Measurements from ENCODE around the gene PEX26.

The PEX26 gene

GRCh38 chr22:18095101-18095805 lies 17.5 kb downstream of the PEX26 start:
- no peak overlapping the region for H3K27ac ChIP-seq (ENCODE audit: low read length, poor library complexity, severe bottlenecking)
- no peak overlapping the region for H3K9ac ChIP-seq (ENCODE audit: low read length)
- H2BK15ac ChIP-seq (ENCODE audit: low read depth, poor library complexity, severe bottlenecking) = no peak overlapping the region
- H3K4me3 ChIP-seq (ENCODE audit: insufficient read depth in 1 of 2, low read depth in 1 of 2, low read length in 2 of 2) = no peak overlapping the region
- no peak overlapping the region for H4K8ac ChIP-seq (ENCODE audit: low read length)
- no peak overlapping the region for H2BK12ac ChIP-seq (ENCODE audit: low read length in 2 of 2)
- H3K27me3 ChIP-seq (ENCODE audit: control insufficient read depth in 1 of 2, insufficient read depth in 1 of 2, low read length in 2 of 2) = no peaks in the 10 kb centered on the region
- H3K14ac ChIP-seq (ENCODE audit: low read length in 2 of 2) = no peak overlapping the region
- H4K91ac ChIP-seq (ENCODE audit: low read length) = no peak overlapping the region
- H3K23ac ChIP-seq (ENCODE audit: low read length in 2 of 2) = no peak overlapping the region
- H3K36me3 ChIP-seq (ENCODE audit: control insufficient read depth in 1 of 2, insufficient read depth in 2 of 2, low read depth in 1 of 2, low read length in 2 of 2) = peaks cover 8 to 23% of the 10 kb centered on the region in 2 experiments
- 92% methylated on average over 6 of the region's 8 CpGs for WGBS
- H2BK5ac ChIP-seq (ENCODE audit: low read depth, low read length, poor library complexity, severe bottlenecking) = no peak overlapping the region
- H3K4me2 ChIP-seq (ENCODE audit: low read length, poor library complexity, severe bottlenecking) = no peak overlapping the region
- H3K4ac ChIP-seq (ENCODE audit: low read depth in 1 of 2, low read length in 2 of 2) = no peak overlapping the region
- no peak overlapping the region for H2AK5ac ChIP-seq (ENCODE audit: low read length, severe bottlenecking)
- no peak overlapping the region for H3K18ac ChIP-seq (ENCODE audit: low read depth in 1 of 2, low read length in 2 of 2)
- H2AFZ ChIP-seq (ENCODE audit: low read depth, low read length) = no peak overlapping the region
- peaks cover 2% of the 10 kb centered on the region for H3K4me1 ChIP-seq (ENCODE audit: control insufficient read depth, insufficient read depth, low read depth, low read length)
- H3K79me1 ChIP-seq (replicated peaks; ENCODE audit: low read length, poor library complexity, severe bottlenecking) = peaks cover 9% of the 10 kb centered on the region
- H3K9me3 ChIP-seq (ENCODE audit: control insufficient read depth, low read length) = no peaks in the 10 kb centered on the region
- DNase-seq = no peak
- H2BK120ac ChIP-seq (ENCODE audit: low read depth, low read length) = no peak overlapping the region

- Histone ChIP-seq H2AFZ (ENCODE audit: low read depth, low read length) (no peak overlapping the region), H2AK5ac (ENCODE audit: low read length, severe bottlenecking) (no peak overlapping the region), H3K4me3 (ENCODE audit: insufficient read depth in 1 of 2, low read depth in 1 of 2, low read length in 2 of 2) (no peak overlapping the region), H3K9me3 (ENCODE audit: control insufficient read depth, low read length) (no peaks in the 10 kb centered on the region), H3K4me1 (ENCODE audit: control insufficient read depth, insufficient read depth, low read depth, low read length) (peaks cover 4% of the 10 kb centered on the region), H3K4me2 (ENCODE audit: low read length, poor library complexity, severe bottlenecking) (no peak overlapping the region), H4K8ac (ENCODE audit: low read length) (no peak overlapping the region), H2BK120ac (ENCODE audit: low read depth, low read length) (no peak overlapping the region), H3K4ac (ENCODE audit: low read depth in 1 of 2, low read length in 2 of 2) (no peak overlapping the region), H2BK15ac (ENCODE audit: low read depth, poor library complexity, severe bottlenecking) (no peak overlapping the region), H3K14ac (ENCODE audit: low read length in 2 of 2) (no peak overlapping the region), H3K27me3 (ENCODE audit: control insufficient read depth in 1 of 2, insufficient read depth in 1 of 2, low read length in 2 of 2) (no peaks in the 10 kb centered on the region), H3K27ac (ENCODE audit: low read length, poor library complexity, severe bottlenecking) (no peak overlapping the region), H3K36me3 (ENCODE audit: control insufficient read depth in 1 of 2, insufficient read depth in 2 of 2, low read depth in 1 of 2, low read length in 2 of 2) (peaks cover 8 to 11% of the 10 kb centered on the region in 2 experiments), H2BK12ac (ENCODE audit: low read length in 2 of 2) (no peak overlapping the region), H3K9ac (ENCODE audit: low read length) (no peak overlapping the region), H2BK5ac (ENCODE audit: low read depth, low read length, poor library complexity, severe bottlenecking) (no peak overlapping the region), H3K79me1 (replicated peaks; ENCODE audit: low read length, poor library complexity, severe bottlenecking) (peaks cover 6% of the 10 kb centered on the region), H3K23ac (ENCODE audit: low read length in 2 of 2) (no peak overlapping the region), H3K18ac (ENCODE audit: low read depth in 1 of 2, low read length in 2 of 2) (no peak overlapping the region), H4K91ac (ENCODE audit: low read length) (no peak overlapping the region)
- 67% methylated on average over 3 of the region's 3 CpGs for WGBS
- no peak for DNase-seq
Observed at GRCh38 chr22:18096823-18097222, 19.0 kb downstream of the PEX26 start.

GRCh38 chr22:18100781-18101180 lies 23.0 kb downstream of the PEX26 start:
- Histone ChIP-seq H3K4me2 (ENCODE audit: low read length, poor library complexity, severe bottlenecking) (no peak overlapping the region), H3K4ac (ENCODE audit: low read depth in 1 of 2, low read length in 2 of 2) (no peak overlapping the region), H2BK12ac (ENCODE audit: low read length in 2 of 2) (no peak overlapping the region), H4K8ac (ENCODE audit: low read length) (no peak overlapping the region), H2BK120ac (ENCODE audit: low read depth, low read length) (no peak overlapping the region), H3K4me1 (ENCODE audit: control insufficient read depth, insufficient read depth, low read depth, low read length) (peaks cover 6% of the 10 kb centered on the region), H3K18ac (ENCODE audit: low read depth in 1 of 2, low read length in 2 of 2) (no peak overlapping the region), H2BK5ac (ENCODE audit: low read depth, low read length, poor library complexity, severe bottlenecking) (no peak overlapping the region), H2AK5ac (ENCODE audit: low read length, severe bottlenecking) (no peak overlapping the region), H3K36me3 (ENCODE audit: control insufficient read depth in 1 of 2, insufficient read depth in 2 of 2, low read depth in 1 of 2, low read length in 2 of 2) (peaks cover 0 to 11% of the 10 kb centered on the region in 2 experiments), H4K91ac (ENCODE audit: low read length) (no peak overlapping the region), H2BK15ac (ENCODE audit: low read depth, poor library complexity, severe bottlenecking) (no peak overlapping the region), H2AFZ (ENCODE audit: low read depth, low read length) (no peak overlapping the region), H3K9me3 (ENCODE audit: control insufficient read depth, low read length) (no peaks in the 10 kb centered on the region), H3K79me1 (replicated peaks; ENCODE audit: low read length, poor library complexity, severe bottlenecking) (no peaks in the 10 kb centered on the region), H3K14ac (ENCODE audit: low read length in 2 of 2) (no peak overlapping the region), H3K9ac (ENCODE audit: low read length) (no peak overlapping the region), H3K23ac (ENCODE audit: low read length in 2 of 2) (no peak overlapping the region), H3K4me3 (ENCODE audit: insufficient read depth in 1 of 2, low read depth in 1 of 2, low read length in 2 of 2) (no peak overlapping the region), H3K27ac (ENCODE audit: low read length, poor library complexity, severe bottlenecking) (no peak overlapping the region), H3K27me3 (ENCODE audit: control insufficient read depth in 1 of 2, insufficient read depth in 1 of 2, low read length in 2 of 2) (no peaks in the 10 kb centered on the region)
- no peak for DNase-seq
- 92% methylated on average over 3 of the region's 3 CpGs for WGBS

- H3K36me3 ChIP-seq (ENCODE audit: control insufficient read depth in 1 of 2, insufficient read depth in 2 of 2, low read depth in 1 of 2, low read length in 2 of 2) = peaks cover 0 to 9% of the 10 kb centered on the region in 2 experiments
- H2BK15ac ChIP-seq (ENCODE audit: low read depth, poor library complexity, severe bottlenecking) = no peak overlapping the region
- no peaks in the 10 kb centered on the region for H3K27me3 ChIP-seq (ENCODE audit: control insufficient read depth in 1 of 2, insufficient read depth in 1 of 2, low read length in 2 of 2)
- no peak overlapping the region for H2BK120ac ChIP-seq (ENCODE audit: low read depth, low read length)
- H4K8ac ChIP-seq (ENCODE audit: low read length) = no peak overlapping the region
- H3K4me1 ChIP-seq (ENCODE audit: control insufficient read depth, insufficient read depth, low read depth, low read length) = peaks cover 6% of the 10 kb centered on the region
- H2AFZ ChIP-seq (ENCODE audit: low read depth, low read length) = no peak overlapping the region
- H4K91ac ChIP-seq (ENCODE audit: low read length) = no peak overlapping the region
- peak overlapping the region in 1 of 2 experiments; percentile 73 for H3K23ac ChIP-seq (ENCODE audit: low read length in 2 of 2)
- H2AK5ac ChIP-seq (ENCODE audit: low read length, severe bottlenecking) = no peak overlapping the region
- H3K4me3 ChIP-seq (ENCODE audit: insufficient read depth in 1 of 2, low read depth in 1 of 2, low read length in 2 of 2) = no peak overlapping the region
- H2BK5ac ChIP-seq (ENCODE audit: low read depth, low read length, poor library complexity, severe bottlenecking) = no peak overlapping the region
- H2BK12ac ChIP-seq (ENCODE audit: low read length in 2 of 2) = no peak overlapping the region
- H3K9ac ChIP-seq (ENCODE audit: low read length) = no peak overlapping the region
- 93% methylated on average over 4 of the region's 4 CpGs for WGBS
- H3K4me2 ChIP-seq (ENCODE audit: low read length, poor library complexity, severe bottlenecking) = no peak overlapping the region
- no peaks in the 10 kb centered on the region for H3K79me1 ChIP-seq (replicated peaks; ENCODE audit: low read length, poor library complexity, severe bottlenecking)
- H3K18ac ChIP-seq (ENCODE audit: low read depth in 1 of 2, low read length in 2 of 2) = no peak overlapping the region
- H3K9me3 ChIP-seq (ENCODE audit: control insufficient read depth, low read length) = no peaks in the 10 kb centered on the region
- H3K27ac ChIP-seq (ENCODE audit: low read length, poor library complexity, severe bottlenecking) = no peak overlapping the region
- H3K4ac ChIP-seq (ENCODE audit: low read depth in 1 of 2, low read length in 2 of 2) = no peak overlapping the region
- peak overlapping the region in 1 of 2 experiments; percentile 39 for H3K14ac ChIP-seq (ENCODE audit: low read length in 2 of 2)
- DNase-seq = no peak
Observed at GRCh38 chr22:18101536-18101935, 23.7 kb downstream of the PEX26 start.

Data from mesenchymal stem cell (in vitro differentiated cells and primary cell).